Uterus (tissue), 4 donors: ENCODE data around the gene FASTK. TPM values are rescaled to one million over a fixed set of nuclear protein-coding genes. Genes with fewer than 3 reads are reported as not detected.
"Not testable (repeated sequence)": the region's sequence is repeated elsewhere in the genome, so short reads cannot be mapped to it uniquely, and the experiment has no call there.

Source experiments
- DNase-seq, 2 donors: peaks; one replicate each; pipeline ENCODE4 v3.0.0-alpha.2; 2019 to 2020
- H3K27ac ChIP-seq, 2 donors: fragments of 200-600 bp; sonication (generic); 1 replicate in 1 of 2; 2 replicates in 1 of 2; pipeline ENCODE4 v1.5.1; 2016 to 2018
- H3K27me3 ChIP-seq, 2 donors: fragments of 200-600 bp; sonication (generic); one replicate each; pipeline ENCODE4 v1.5.1; 2018 to 2019; ENCODE audit warnings: control low read depth in 1 of 2
- H3K36me3 ChIP-seq, 2 donors: fragments of 200-600 bp; sonication (generic); one replicate each; pipeline ENCODE4 v1.5.1; 2019; ENCODE audit warnings: control low read depth in 1 of 2
- H3K4me1 ChIP-seq, 2 donors: fragments of 200-600 bp; sonication (generic); one replicate each; pipeline ENCODE4 v1.5.1; 2018 to 2019; ENCODE audit warnings: control low read depth in 1 of 2
- H3K4me3 ChIP-seq, 2 donors: fragments of 200-600 bp; sonication (generic); 1 replicate in 1 of 2; 2 replicates in 1 of 2; pipeline ENCODE4 v1.5.1; 2018 to 2019; ENCODE audit warnings: mild to moderate bottlenecking in 1 of 2
- H3K9me3 ChIP-seq, 2 donors: fragments of 200-600 bp; sonication (generic); one replicate each; pipeline ENCODE4 v1.5.1; 2019; ENCODE audit warnings: control low read depth in 1 of 2
- POLR2A ChIP-seq, 2 donors: fragments of 450-650 bp; IDR thresholded peaks; one replicate each; pipeline ENCODE4 v1.6.1; 2016; ENCODE audit warnings: antibody characterized with exemption in 2 of 2, mild to moderate bottlenecking in 1 of 2, moderate library complexity in 1 of 2
- intact Hi-C: fragments of 100-400 bp; cut with DNase I; formaldehyde crosslinking; loops from one replicate; pipeline ENCODE4 v1.15.1; 2023; ENCODE audit warnings: low total_unique reads
- total RNA-seq, 4 donors: library from RNA; depleted of rRNA in 3 of 4; stranded (reverse); fragments of >200 nt in 3 of 4; gene quantifications; one replicate each; pipeline versions ENCODE4 v1.1.0 to v1.2.4, GENCODE V29; 2014 to 2023
- TF ChIP-seq, protein P1 (sequence below), 4 experiments: fragments of 200-600 bp in 2 of 4; fragments of 450-650 bp in 2 of 4; sonication (generic) in 2 of 4; IDR thresholded peaks; one replicate each; pipeline ENCODE4 v1.5.1; 2016 to 2019; ENCODE audit warnings: antibody characterized with exemption in 4 of 4, mild to moderate bottlenecking in 2 of 4, moderate library complexity in 1 of 4
- donor health status: DM: yes; HTN: yes; CAD: no.

Gene FASTK
- total RNA-seq, 4 donors from 2014 or later = 37.1 to 84.9 (median 52.4) TPM

DNA sequence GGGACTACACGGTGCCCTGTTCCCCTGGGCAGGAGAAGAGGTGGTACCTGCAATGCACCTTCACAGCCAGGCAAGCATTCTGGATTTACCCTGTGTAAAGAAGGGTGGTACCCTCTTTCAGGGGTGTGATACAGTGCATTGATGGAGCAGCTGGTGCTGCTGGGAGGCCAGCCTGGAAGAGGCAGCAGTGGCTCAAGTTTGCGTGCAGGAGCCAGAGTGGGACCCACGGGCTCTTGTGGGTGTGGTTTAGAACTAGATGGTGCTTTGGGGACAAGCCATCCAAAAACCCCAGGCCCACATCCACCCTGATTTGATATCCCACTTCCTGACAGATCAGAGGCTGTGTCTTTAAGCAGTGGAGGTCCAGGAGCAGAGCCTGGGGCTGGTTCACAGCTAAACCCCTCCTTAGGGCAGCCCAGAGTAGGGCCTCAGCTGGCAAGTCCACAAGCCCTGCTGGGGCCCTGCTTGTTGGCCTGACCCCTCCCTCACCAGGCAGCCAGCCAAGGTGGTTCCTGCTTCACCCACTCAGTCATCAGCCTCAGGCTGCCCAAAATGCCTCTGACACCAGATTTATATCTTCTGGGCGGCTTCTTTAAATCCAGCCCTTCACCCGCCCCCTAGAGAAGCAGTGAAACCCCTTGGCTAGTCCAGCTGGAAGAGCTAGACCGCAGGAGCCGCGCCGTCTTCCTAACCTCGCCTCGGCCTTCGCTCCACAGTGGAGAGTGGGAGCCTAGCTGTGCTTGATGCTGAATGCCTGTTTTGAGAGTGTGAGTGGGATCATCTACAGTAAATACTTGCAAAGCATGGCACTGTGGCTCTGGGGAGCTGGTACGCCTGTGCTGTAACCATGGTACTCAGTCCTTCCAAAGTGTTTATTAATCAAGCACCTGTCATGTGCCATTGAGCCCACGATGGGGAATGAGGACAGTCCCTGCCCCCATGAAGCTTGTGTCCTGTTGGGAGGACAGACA lies 33.7 kb downstream of the FASTK start:
- Histone ChIP-seq H3K9me3 (no peaks in the 10 kb centered on the region), H3K4me1 (peaks cover 0 to 21% of the 10 kb centered on the region in 2 donors), H3K27me3 (no peaks in the 10 kb centered on the region), H3K4me3 (no peak overlapping the region), H3K27ac (peak overlapping the region in 1 of 2 donors; percentile 6), H3K36me3 (no peaks in the 10 kb centered on the region)
- intact Hi-C loops = no loop called here
- peak; percentile 63 to 72 for DNase-seq
- no peak for TF ChIP-seq POLR2A (IDR thresholded peaks at IDR 0.05)
- TF ChIP-seq, protein P1, sequence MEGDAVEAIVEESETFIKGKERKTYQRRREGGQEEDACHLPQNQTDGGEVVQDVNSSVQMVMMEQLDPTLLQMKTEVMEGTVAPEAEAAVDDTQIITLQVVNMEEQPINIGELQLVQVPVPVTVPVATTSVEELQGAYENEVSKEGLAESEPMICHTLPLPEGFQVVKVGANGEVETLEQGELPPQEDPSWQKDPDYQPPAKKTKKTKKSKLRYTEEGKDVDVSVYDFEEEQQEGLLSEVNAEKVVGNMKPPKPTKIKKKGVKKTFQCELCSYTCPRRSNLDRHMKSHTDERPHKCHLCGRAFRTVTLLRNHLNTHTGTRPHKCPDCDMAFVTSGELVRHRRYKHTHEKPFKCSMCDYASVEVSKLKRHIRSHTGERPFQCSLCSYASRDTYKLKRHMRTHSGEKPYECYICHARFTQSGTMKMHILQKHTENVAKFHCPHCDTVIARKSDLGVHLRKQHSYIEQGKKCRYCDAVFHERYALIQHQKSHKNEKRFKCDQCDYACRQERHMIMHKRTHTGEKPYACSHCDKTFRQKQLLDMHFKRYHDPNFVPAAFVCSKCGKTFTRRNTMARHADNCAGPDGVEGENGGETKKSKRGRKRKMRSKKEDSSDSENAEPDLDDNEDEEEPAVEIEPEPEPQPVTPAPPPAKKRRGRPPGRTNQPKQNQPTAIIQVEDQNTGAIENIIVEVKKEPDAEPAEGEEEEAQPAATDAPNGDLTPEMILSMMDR (IDR thresholded peaks at IDR 0.05) = no peak

DNA sequence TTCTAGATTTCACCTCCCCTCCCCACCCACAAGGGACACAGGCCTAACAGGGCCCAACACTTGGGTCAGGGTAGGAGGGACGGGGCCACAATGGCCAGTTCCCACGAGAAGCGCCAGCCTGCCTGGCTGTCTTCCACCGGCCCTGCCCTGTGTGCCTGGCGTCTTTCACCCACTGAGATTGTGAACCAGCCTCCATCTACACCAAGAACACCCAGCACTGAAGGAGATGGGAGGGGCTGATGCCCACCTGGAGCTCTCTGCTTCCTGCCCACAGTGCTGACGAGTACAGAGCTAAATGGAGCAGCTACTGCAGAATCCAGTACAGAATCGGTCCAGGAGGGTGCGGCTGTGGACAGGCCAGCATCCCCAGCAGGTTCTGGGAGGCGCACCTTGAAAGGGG lies 34.6 kb downstream of the FASTK start:
- Histone ChIP-seq H3K4me3 (no peak overlapping the region), H3K27ac (no peak overlapping the region), H3K36me3 (no peaks in the 10 kb centered on the region), H3K27me3 (no peaks in the 10 kb centered on the region), H3K9me3 (no peaks in the 10 kb centered on the region), H3K4me1 (peaks cover 0 to 16% of the 10 kb centered on the region in 2 donors)
- DNase-seq = no peak
- TF ChIP-seq POLR2A (IDR thresholded peaks at IDR 0.05) = no peak
- TF ChIP-seq, protein P1 (IDR thresholded peaks at IDR 0.05) = no peak
- intact Hi-C loops = no loop called here

DNA sequence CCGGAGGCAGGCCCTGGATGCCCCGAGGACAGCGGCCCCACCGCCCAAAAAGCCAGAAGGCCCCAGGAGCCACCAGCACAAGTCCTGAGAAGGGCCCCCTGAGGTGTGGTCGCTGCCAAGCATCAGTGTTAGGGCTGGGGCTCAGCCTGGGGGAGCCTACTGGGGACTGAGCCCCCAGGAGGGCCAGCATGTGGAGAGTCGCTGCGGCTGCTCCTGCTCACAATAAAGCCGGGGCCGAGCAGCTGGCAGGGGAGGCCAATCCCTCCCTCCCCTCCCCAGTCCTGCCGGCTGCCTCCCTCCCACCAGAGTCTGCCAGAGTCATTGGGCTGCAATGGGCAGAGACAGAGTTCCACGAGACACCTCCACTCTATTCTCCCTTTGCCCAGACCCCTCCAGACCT lies 35.3 kb downstream of the FASTK start:
- Histone ChIP-seq H3K4me1 (peaks cover 0 to 12% of the 10 kb centered on the region in 2 donors), H3K27ac (no peak overlapping the region), H3K36me3 (no peaks in the 10 kb centered on the region), H3K27me3 (no peaks in the 10 kb centered on the region), H3K9me3 (no peaks in the 10 kb centered on the region), H3K4me3 (no peak overlapping the region)
- intact Hi-C loops = no loop called here
- no peak for DNase-seq
- no peak for TF ChIP-seq POLR2A (IDR thresholded peaks at IDR 0.05)
- TF ChIP-seq, protein P1 (IDR thresholded peaks at IDR 0.05) = no peak

DNA sequence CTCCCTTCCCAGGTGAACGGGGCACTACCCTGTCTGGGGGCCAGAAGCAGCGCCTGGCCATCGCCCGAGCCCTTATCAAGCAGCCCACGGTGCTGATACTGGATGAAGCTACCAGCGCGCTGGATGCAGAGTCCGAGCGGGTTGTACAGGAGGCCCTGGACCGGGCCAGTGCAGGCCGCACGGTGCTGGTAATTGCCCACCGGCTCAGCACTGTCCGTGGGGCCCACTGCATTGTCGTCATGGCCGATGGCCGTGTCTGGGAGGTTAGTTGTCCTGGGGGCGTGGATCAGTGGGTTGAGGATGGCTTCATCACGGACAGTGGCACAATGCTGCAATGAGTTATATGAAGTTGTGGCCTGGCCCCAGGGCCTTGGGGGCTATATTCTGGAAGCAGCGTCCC lies 36.6 kb downstream of the FASTK start:
- Histone ChIP-seq H3K4me1 (peaks cover 7 to 16% of the 10 kb centered on the region in 2 donors), H3K27ac (no peak overlapping the region), H3K4me3 (no peak overlapping the region), H3K9me3 (no peaks in the 10 kb centered on the region), H3K36me3 (no peaks in the 10 kb centered on the region), H3K27me3 (no peaks in the 10 kb centered on the region)
- no peak for DNase-seq
- TF ChIP-seq, protein P1 (IDR thresholded peaks at IDR 0.05) = no peak
- TF ChIP-seq POLR2A (IDR thresholded peaks at IDR 0.05) = no peak
- intact Hi-C loops = no loop called here

DNA sequence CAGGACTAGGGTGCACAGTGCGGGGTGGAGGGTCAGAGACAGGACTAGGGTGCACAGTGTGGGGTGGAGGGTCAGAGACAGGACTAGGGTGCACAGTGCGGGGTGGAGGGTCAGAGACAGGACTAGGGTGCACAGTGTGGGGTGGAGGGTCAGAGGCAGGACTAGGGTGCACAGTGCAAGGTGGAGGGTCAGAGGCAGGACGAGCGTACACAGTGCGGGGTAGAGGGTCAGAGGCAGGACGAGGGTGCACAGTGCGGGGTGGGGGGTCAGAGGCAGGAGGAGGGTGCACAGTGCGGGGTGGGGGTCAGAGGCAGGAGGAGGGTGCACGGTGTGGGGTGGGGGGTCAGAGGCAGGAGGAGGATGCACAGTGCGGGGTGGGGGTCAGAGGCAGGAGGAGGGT lies 37.2 kb downstream of the FASTK start:
- DNase-seq, intact Hi-C loops, H3K4me3 ChIP-seq, H3K27ac ChIP-seq, H3K9me3 ChIP-seq, H3K36me3 ChIP-seq, H3K27me3 ChIP-seq: not testable (repeated sequence)
- H3K4me1 ChIP-seq = peaks cover 7 to 21% of the 10 kb centered on the region in 2 donors
